Lower leg skin (tissue), 4 donors: ENCODE data around the gene PYCARD. TPM values are rescaled to one million over a fixed set of nuclear protein-coding genes. Genes with fewer than 3 reads are reported as not detected.
"Not testable (repeated sequence)": the region's sequence is repeated elsewhere in the genome, so short reads cannot be mapped to it uniquely, and the experiment has no call there.

ENCODE experiments used
- DNase-seq, 2 donors: peaks; one replicate each; pipeline ENCODE4 v3.0.0-alpha.2; 2019; ENCODE audit warnings: low spot score in 2 of 2
- H3K4me3 ChIP-seq: fragments of 200-600 bp; sonication (generic); 2 replicates; pipeline ENCODE4 v1.5.1; 2017; ENCODE audit warnings: mild to moderate bottlenecking, low read depth; ENCODE audit not compliant: poor library complexity, severe bottlenecking
- CTCF ChIP-seq, 3 donors: fragments of 450-650 bp; IDR thresholded peaks; one replicate each; pipeline ENCODE4 v1.5.1; 2016; ENCODE audit warnings: antibody characterized with exemption in 3 of 3, mild to moderate bottlenecking in 3 of 3, moderate library complexity in 2 of 3
- POLR2A ChIP-seq, 2 donors: fragments of 450-650 bp; IDR thresholded peaks; one replicate each; pipeline ENCODE4 v1.6.1; 2016 to 2017; ENCODE audit warnings: antibody characterized with exemption in 2 of 2, mild to moderate bottlenecking in 1 of 2, moderate library complexity in 1 of 2
- WGBS, 2 donors: methylation state at CpG; one replicate each; pipeline ENCODE4 v1.1.5; 2018; 5-methylcytosine and 5-hydroxymethylcytosine counted together
- intact Hi-C: fragments of 100-400 bp; cut with DNase I; formaldehyde crosslinking; loops from one replicate; pipeline ENCODE4 v1.15.0; 2023; ENCODE audit warnings: low total_unique reads
- total RNA-seq, 4 donors: library from RNA; depleted of rRNA; stranded (reverse); fragments of >200 nt; gene quantifications; one replicate each; pipeline ENCODE4 v1.1.0, GENCODE V29; 2016

PYCARD gene
- total RNA-seq, 4 donors from 2014 or later, result 87.5 to 140 (median 122) TPM

DNA sequence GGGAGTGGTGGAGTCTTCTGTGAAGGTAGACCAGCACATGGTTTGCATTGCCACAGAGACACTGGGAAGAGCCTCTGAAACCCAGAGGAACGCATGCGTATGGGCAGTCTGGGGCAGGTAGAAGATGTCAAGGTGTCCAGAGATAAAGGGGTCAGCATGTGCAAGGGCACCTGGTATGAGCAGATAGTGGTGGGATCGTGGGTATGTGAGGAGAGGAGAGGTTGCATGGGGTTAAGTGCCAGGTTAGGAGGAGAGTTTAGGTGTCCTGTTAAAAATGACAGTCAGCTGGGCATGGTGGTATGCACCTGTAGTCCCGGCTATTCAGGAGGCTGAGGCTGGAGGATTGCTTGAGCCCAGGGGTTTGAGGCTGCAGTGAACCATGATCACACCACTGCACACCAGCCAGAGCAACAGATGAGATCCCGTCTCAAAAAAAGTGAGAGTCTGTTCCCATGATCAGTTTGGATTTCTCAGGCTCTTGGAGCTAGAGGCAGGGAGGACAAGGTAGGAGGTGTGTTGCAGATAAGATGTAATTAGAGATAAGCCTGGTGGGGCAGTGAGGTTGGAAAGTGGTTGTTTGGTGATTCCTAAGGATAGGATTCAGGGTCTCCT is 3.0 kb downstream of the PYCARD start:
- H3K4me3 ChIP-seq, result no peak overlapping the region
- DNase-seq, result no peak
- WGBS, 2 donors, result 84 to 87% methylated on average over 5 of the region's 5 CpGs
- no peak for TF ChIP-seq CTCF (IDR thresholded peaks at IDR 0.05)
- TF ChIP-seq POLR2A (IDR thresholded peaks at IDR 0.05), result no peak
- intact Hi-C loops, result no loop called here

DNA sequence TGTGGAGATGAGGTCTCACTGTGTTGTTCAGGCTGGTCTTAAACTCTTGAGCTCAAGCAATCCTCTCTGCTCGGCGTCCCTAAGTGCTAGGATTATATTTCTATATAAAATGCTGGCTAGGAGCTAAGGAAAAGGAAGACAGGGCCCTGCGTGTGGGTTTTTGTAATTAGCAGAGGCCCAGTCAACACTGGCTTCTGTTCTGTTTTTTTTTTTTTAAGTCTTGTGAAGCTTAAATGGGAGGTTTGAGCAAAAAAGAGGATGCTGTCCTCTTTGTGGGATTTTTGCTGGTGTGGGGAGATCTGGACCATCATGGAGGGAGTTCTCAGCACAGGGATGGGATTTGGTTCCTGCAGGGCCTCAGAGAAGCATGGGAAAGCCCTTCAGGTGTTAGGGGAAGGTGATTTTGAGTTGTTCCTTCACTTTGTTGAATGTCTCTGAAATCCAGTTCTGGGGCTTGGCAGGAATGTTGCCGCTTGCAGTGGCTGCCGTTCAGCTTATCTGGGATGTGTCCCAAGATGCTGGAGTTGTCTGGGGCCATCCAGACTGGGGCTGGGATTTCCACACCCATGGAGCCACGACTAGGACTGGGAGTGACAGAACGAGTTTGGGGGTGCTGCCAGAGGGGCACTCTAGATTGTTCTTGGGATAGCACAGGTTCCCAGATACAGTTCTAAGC is 4.2 kb downstream of the PYCARD start:
- DNase-seq, result no peak
- no peak overlapping the region for H3K4me3 ChIP-seq
- WGBS, 2 donors, result 53 to 54% methylated on average over 7 of the region's 7 CpGs
- no peak for TF ChIP-seq POLR2A (IDR thresholded peaks at IDR 0.05)
- TF ChIP-seq CTCF (IDR thresholded peaks at IDR 0.05), result no peak
- intact Hi-C loops, result no loop called here

DNA sequence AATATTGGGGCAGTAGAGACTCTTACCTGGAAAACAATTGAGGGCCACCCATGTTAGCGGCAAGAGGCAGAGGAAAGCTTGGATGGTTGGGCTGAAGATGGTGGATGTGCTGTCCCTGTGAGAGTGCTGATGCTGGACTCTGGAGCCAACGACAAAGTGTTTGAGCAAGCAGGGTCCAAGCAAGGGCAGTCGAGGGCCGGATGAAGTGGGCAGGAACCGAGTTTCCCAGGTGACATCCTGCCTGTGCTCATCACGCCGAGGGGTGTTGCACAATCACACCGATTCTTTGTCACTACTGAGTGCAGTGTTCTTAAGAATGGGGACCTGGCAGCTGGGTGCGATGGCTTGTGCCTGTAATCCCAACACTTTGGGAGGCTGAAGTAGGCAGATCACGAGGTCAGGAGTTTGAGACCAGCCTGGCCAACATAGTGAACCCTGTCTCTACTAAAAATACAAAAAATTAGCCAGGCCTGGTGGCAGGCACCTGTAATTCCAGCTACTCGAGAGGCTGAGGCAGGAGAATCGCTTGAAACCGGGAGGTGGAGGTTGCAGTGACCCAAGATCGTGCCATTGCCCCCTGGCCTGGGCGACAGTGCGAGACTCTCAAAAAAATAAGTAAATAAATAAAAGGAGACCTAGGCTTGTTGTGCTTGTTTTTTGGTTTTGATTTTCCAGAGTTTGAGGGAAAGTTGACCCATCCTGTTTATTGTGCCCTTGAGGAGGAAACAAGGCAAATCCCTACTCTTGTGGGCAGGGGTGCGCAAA is 6.1 kb downstream of the PYCARD start:
- DNase-seq, result no peak
- no peak overlapping the region for H3K4me3 ChIP-seq
- 84 to 91% methylated on average over 17 of the region's 17 CpGs for WGBS, 2 donors
- TF ChIP-seq CTCF (IDR thresholded peaks at IDR 0.05) (no peak), POLR2A (IDR thresholded peaks at IDR 0.05) (no peak)
- intact Hi-C loops, result no loop called here

DNA sequence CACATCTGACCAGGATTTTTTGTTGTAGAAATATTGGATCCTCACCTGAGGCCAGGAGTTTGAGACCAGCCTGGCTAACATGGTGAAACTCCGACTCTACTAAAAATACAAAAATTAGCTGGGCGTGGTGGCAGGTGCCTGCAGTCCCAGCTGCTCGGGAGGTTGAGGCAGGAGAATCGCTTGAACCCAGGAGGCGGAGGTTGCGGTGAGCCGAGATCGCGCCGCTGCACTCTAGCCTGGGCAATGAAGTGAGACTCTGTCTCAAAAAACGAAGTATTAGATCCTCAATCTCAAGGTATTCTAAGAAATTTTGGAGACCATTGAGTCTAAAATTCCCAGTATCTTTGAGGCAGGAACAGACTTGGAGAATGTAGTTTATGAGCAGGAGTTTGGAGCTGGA is 6.7 kb downstream of the PYCARD start:
- H3K4me3 ChIP-seq, DNase-seq, intact Hi-C loops: not testable (repeated sequence)
- 94 to 95% methylated on average over 11 of the region's 11 CpGs for WGBS, 2 donors

- DNase-seq, result no peak
- WGBS, 2 donors, result 80 to 84% methylated on average over 7 of the region's 7 CpGs
- intact Hi-C loops, result no loop called here
- H3K4me3 ChIP-seq, result no peak overlapping the region
- TF ChIP-seq POLR2A (IDR thresholded peaks at IDR 0.05), result no peak
- TF ChIP-seq CTCF (IDR thresholded peaks at IDR 0.05), result no peak
Measured at GRCh38 chr16:31194898-31195297, 7.7 kb downstream of the PYCARD start.

DNA sequence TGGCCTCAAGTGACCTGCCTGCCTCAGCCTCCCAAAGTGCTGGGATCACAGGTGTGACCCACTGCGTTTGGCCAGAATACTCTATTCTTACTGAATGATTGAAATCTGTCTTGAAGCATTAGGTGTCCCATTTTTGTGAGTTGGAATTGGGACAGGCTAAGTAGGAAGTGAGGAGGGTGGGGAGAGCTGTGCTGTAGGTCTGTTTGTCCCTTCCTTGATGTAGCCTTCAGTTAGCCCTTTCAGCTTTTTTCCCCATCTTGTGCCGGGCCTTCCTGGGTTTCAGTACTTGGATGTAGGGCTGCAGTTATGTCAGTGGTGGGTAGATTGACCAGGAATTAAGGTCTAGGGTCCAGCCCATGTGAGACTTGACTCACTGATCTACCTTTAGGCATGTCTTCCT is 8.7 kb downstream of the PYCARD start:
- no peak overlapping the region for H3K4me3 ChIP-seq
- intact Hi-C loops, result no loop called here
- WGBS, 2 donors, result 89 to 96% methylated on average over 2 of the region's 2 CpGs
- no peak for DNase-seq
- no peak for TF ChIP-seq POLR2A (IDR thresholded peaks at IDR 0.05)
- no peak for TF ChIP-seq CTCF (IDR thresholded peaks at IDR 0.05)
